Activated CD8-positive, alpha-beta memory T cell treated with anti-CD3 and anti-CD28 coated beads, Interleukin-2, amount 50 U/mL, for 1 hour (primary cell): ENCODE data around the gene MDM2.
"Not testable (repeated sequence)": the region's sequence is repeated elsewhere in the genome, so short reads cannot be mapped to it uniquely, and the experiment has no call there.

Experiments
- DNase-seq: peaks from one replicate; pipeline ENCODE4 v3.0.0-alpha.2; 2020; ENCODE audit errors: extremely low read depth

MDM2 gene

GRCh38 chr12:68851592-68852306 is 43.8 kb downstream of the MDM2 start:
- DNase-seq, result no peak

GRCh38 chr12:68853396-68854077 is 45.6 kb downstream of the MDM2 start:
- DNase-seq, result no peak

GRCh38 chr12:68854078-68854468 is 46.1 kb downstream of the MDM2 start:
- DNase-seq, result no peak

GRCh38 chr12:68854554-68854953 is 46.6 kb downstream of the MDM2 start:
- DNase-seq, result no peak

DNA sequence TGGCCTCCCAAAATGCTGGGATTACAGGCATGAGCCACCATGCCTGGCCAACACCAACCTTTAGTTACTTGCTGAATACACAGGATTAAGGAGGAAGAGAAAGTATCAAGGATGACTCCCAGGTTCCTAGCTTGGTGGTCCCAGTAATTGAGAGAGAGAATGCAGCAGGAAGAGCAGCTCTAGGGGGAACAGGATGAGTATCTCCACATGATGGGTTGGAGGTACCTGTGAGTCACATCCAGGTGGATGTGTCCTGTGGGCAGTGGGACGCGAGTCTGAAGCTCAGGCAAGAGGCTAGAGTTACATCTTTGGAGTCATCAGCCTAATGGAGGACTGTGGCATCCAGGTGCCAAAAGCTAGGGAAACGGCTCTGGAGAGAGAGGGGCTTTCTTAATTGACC is 47.1 kb downstream of the MDM2 start:
- no peak for DNase-seq

- DNase-seq, result no peak
Measured at GRCh38 chr12:68855771-68856170, 47.8 kb downstream of the MDM2 start.

- no peak for DNase-seq
Measured at GRCh38 chr12:68856510-68856909, 48.5 kb downstream of the MDM2 start.

DNA sequence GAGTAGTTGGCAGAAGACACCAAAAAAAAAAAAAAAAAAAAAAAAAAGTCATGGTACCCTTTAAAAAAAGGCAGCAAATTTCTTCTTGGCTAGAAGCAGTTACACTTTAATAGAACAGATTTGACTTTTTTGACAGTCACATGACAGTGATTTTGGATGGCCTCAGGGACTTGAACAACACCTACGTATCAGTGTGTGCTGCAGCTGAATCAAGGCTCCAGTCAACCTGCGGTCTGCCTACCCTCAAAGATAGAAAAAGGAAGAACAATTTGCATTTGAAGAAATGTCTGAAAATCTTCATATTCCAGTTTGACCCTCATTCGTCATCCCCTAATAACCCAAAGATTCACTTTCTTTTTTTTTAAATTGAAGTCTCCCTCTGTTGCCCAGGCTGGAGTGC is 53.9 kb downstream of the MDM2 start:
- no peak for DNase-seq

DNA sequence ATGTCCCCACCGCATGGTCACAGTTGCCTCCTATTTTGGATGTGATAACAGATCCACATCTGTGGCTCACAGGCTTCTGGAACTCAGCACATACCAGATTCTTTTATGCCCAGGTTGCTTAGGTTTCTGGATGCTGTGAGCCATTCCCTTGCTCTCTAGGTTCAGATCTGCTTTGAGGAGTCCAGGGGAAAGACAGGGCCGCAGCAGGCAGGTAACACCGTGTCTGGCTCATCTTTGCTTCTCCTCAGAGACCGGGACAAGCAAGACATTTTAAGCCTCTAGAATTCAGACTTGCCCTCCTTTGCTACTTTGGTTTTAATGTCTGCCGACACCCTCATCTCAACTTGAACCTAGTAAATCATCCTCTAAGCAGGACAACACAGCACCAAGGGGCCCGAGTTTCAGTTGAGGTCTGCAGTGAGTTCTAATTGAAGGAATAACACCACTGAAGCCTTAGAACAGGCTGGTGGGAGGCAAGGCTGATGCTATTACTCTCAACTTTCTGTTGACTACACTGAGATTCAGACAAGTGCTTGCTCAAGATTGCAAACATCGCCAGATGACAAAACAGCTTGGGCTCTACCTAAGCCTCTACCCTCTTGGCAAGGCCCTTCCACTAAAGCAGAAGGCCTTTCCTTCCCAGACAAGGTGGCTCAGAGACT is 55.3 kb downstream of the MDM2 start:
- no peak for DNase-seq

DNA sequence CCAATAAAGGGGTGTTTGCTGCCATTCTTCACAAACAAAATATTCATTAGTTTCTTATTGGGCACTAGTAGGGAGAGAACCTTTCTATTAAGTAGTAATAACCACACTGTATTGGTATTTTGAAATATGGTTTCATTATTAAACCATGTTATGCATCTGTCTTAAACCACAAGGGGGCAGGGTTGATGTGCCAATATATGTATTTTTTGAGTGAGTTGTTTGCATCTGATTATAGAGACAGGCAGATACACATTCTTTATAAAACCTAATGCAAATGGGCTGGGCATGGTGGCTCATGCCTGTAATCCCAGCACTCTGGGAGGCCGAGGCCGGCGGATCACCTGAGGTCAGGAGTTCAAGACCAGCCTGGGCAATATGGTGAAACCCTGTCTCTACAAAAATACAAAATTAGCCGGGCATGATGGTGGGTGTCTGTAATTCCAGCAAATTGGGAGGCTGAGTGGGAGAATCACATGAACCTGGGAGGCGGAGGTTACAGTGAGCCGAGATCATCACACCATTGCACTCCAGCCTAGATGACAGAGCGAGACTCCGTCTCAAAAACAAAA is 56.0 kb downstream of the MDM2 start:
- DNase-seq, result not testable (repeated sequence)

- DNase-seq, result no peak
Measured at GRCh38 chr12:68864604-68865003, 56.6 kb downstream of the MDM2 start.

DNA sequence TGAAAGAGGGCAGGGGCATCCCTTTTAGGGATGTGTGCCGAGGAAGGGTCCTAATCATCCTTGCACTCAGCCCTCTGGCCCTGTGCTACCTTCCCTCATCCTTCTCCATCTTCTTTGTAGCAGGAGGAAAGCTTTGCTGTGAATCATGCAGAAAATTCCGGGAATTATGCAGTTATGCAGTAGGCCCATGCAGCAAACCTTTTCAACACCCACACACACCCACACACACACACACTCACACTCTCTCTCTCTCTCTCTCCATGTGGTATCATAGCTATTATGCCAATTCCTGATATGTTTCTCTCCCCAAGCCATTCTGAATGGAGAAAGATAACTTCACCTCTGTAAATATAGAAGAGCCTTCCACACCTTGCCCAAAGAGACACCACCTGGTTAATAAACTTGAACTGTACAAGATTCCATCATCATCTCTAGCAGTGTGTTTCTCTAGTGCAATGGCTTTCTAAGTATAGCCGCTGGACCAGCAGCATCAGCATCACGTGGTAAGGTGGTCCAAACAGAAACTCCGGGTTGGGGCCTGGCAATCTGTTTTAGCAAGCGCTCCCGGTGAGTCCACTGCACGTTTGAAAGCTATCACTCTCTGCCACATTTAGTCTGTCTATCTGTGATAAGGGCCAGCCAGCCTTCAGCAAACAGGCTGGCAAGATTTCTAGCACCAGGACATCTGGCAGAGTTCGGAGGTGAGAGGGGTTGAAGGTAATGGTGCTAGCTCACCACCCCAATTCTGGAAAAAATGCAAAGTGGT is 57.6 kb downstream of the MDM2 start:
- DNase-seq, result no peak

GRCh38 chr12:68866950-68867349 is 59.0 kb downstream of the MDM2 start:
- no peak for DNase-seq

GRCh38 chr12:68867606-68868005 is 59.6 kb downstream of the MDM2 start:
- no peak for DNase-seq

- DNase-seq, result no peak
Measured at GRCh38 chr12:68868043-68868790, 60.2 kb downstream of the MDM2 start.

DNA sequence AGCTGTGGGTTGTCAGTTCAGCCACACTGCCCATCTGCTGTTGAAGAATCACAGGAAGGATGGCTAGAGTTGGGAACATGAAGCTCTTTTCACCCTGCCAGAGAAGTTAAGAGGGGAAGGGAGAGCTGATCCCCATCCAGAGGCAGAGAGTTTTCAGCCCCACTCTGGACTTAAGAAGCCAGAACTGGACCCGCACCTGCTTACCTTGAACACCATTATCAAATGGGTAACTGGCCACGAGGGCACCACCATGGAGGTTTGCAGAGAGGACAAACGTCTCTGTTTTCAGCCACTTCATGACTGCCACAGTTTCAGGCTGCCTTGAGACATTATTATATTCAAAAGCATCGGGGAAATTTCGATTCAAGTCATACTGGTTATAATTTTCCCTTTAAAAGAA is 62.0 kb downstream of the MDM2 start:
- no peak for DNase-seq

GRCh38 chr12:68870443-68870842 is 62.5 kb downstream of the MDM2 start:
- DNase-seq, result no peak

- no peak for DNase-seq
Measured at GRCh38 chr12:68871396-68871795, 63.4 kb downstream of the MDM2 start.

DNA sequence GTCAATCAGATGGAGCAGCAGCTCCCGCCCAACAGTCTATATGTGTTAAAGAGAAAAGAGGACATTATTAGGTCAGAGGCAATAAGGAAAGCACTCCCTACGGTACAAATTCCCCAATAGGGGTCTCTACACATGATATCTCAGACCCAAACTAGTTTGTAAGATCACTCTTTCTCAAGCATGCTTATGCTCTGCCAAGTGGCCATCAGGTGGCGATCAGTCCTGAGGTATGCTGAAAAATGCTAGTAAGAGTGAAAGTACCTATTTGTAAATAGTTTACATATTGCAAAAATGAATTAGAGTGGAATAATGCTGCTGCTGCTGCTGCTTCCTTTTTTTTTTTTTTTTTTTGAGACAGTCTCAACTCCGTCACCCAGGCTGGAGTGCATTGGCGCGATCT is 63.9 kb downstream of the MDM2 start:
- DNase-seq, result no peak

DNA sequence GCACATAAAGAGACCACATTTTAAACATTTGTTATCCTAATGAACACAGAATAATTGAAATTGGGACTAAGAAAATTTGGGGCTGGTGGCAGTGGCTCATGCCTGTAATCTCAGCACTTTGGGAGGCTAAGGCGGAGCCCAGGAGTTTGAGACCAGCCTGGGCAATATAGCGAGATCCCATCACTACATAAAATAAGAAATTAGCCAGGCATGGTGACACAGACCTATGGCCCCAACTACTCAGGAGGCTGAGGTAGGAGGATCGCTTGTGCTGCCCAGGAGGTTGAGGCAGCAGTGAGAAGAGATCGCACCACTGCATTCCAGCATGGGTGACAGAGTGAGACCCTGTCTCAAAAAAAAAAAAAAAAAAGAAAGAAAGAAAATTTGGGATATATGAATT is 65.3 kb downstream of the MDM2 start:
- no peak for DNase-seq

- no peak for DNase-seq
Measured at GRCh38 chr12:68876461-68876860, 68.5 kb downstream of the MDM2 start.
